ENCODE data around the gene VTN.
"Not testable (repeated sequence)": the region's sequence is repeated elsewhere in the genome, so short reads cannot be mapped to it uniquely, and the experiment has no call there.

The VTN gene

DNA sequence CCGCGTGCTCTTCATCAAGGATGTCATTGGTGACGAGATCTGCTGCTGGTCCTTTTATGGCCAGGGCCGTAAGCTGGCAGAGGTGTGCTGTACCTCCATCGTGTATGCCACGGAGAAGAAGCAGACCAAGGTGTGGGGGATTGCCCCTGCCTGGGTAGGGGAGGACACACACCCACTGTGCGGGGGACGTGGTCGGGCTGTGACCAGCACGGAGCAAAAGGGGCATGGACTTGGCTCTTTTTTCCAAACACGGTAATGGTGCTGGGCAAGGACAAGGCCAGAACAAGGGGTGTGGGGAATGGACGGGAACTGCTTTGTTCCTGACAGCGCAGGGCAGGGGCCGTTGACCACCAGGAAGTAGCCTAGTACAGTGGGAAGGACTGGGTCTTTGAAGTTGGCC lies 27.8 kb downstream of the VTN start:
- no peak for DNase-seq (ENCODE audit: insufficient read length, low spot score)
- TF ChIP-seq, protein P1, sequence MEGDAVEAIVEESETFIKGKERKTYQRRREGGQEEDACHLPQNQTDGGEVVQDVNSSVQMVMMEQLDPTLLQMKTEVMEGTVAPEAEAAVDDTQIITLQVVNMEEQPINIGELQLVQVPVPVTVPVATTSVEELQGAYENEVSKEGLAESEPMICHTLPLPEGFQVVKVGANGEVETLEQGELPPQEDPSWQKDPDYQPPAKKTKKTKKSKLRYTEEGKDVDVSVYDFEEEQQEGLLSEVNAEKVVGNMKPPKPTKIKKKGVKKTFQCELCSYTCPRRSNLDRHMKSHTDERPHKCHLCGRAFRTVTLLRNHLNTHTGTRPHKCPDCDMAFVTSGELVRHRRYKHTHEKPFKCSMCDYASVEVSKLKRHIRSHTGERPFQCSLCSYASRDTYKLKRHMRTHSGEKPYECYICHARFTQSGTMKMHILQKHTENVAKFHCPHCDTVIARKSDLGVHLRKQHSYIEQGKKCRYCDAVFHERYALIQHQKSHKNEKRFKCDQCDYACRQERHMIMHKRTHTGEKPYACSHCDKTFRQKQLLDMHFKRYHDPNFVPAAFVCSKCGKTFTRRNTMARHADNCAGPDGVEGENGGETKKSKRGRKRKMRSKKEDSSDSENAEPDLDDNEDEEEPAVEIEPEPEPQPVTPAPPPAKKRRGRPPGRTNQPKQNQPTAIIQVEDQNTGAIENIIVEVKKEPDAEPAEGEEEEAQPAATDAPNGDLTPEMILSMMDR (IDR thresholded peaks at IDR 0.05; ENCODE audit: insufficient read depth, missing control alignments), result no peak
- no peak for FAIRE-seq

DNA sequence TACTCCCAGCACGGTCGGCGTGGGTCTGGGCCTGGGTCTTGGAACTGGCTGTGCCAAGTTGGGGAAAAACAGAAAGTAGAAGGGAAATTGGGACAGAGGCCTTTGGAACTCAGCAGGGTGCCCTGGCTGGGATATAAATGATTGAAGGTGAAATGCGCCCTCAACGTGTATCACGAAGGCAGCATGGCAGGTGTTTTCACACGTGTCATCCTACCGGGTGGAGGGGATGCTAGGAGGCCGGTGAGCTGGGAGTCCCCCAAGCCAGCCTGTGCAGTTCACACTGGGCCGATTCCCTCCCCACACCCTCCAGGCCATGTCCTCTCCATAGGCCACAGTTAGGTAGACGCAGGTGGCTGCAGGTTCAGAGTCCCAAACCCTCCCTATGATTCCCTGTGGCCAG lies 28.6 kb downstream of the VTN start:
- TF ChIP-seq, protein P1 (IDR thresholded peaks at IDR 0.05; ENCODE audit: insufficient read depth, missing control alignments), result no peak
- FAIRE-seq, result no peak

DNA sequence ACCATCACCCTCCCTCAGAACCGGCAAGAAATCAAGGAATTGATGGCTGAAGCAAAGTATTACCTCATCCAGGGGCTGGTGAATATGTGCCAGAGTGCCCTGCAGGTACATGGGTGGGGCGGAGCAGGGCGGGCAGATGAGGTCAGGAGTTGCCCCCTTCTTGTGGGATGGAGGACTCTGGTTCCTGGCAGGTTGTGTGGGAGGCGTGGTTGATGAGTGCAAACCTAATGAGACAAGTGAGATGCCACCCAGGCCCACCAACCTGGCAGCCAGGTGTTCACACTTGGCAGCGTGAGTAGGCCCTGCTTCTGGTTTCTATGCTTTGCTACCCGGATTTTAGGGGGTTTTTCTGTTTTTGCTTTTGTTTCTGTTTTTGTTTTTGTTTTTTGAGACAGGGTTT lies 29.7 kb downstream of the VTN start:
- DNase-seq (ENCODE audit: insufficient read length, low spot score), result no peak
- TF ChIP-seq, protein P1 (IDR thresholded peaks at IDR 0.05; ENCODE audit: insufficient read depth, missing control alignments), result no peak
- FAIRE-seq, result no peak

More for the DNA sequence above, 28.6 kb downstream of the VTN start:
- DNase-seq (ENCODE audit: insufficient read length, low spot score), result no peak

DNA sequence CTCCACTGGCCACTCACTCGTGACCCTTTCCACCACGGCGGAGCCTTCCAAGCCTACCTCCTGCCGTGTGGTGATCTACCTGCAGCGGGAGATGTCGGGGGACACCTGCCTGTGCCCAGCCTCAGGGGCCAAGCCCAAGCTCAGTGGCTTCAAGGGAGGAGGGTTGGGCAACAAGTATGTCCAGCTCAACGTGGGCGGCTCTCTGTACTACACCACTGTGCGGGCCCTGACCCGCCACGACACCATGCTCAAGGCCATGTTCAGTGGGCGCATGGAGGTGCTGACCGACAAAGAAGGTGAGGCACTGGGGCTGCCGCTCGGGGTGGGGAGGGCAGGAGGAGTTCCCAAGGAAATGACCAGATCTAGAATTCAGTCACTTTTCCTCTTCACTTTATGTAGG lies 30.7 kb downstream of the VTN start:
- TF ChIP-seq, protein P1 (IDR thresholded peaks at IDR 0.05; ENCODE audit: insufficient read depth, missing control alignments), result no peak
- DNase-seq (ENCODE audit: insufficient read length, low spot score) (no peak), FAIRE-seq (no peak)

DNA sequence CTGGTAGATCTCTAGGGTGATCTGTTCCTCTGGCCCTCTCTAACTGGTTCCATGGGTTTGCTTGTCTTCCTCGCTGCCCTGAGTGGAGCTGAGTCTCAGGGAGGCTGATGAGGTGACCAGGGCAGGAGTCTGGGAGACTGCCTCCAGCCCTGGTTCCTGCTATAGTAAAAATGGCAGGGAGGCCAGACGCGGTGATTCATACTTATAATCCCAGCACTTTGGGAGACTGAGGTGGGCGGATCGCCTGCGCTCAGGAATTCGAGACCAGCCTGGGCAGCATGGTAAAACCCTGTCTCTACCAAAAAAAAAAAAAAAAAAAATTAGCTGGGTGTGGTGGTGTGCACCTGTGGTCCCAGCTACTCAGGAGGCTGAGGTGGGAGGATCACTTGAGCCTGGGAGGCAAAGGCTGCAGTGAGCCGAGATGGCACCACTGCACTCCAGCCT lies 31.3 kb downstream of the VTN start:
- FAIRE-seq; DNase-seq (ENCODE audit: insufficient read length, low spot score): not testable (repeated sequence)

DNA sequence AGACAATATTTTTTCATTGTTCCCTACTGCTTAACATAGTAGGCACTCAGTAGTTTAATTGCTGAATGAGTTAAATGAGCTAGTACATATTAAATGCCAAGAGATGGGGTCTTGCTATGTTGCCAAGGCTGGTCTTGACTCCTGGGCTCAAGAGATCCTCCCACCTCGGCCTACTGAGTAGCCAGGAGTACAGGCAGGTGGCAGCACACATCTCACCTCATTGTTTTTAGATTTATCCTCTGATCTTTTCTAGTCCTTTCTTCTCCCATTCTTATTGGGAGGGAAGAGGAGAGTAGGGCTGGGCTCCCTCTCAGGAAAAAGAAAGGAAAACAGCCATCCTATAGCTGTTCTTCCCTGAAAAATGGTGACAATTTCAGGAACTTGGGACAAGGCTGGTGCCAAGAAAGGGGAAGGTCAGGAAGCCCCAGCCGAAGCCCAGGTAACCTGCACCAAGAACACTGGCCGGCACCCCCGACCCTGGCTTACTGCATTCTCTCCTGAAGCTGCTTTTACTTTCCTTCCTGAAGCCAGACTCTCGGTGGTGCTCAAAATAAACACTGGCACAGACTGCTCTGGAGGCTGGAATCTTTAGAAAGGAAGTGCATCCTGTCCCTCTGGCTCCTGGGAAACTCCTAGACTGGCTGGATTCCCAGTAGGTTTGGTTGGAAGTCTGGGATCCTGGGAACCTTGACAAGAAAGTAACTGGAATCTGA lies 31.9 kb downstream of the VTN start:
- TF ChIP-seq, protein P1 (IDR thresholded peaks at IDR 0.05; ENCODE audit: insufficient read depth, missing control alignments), result no peak
- no peak for FAIRE-seq
- DNase-seq (ENCODE audit: insufficient read length, low spot score), result no peak

DNA sequence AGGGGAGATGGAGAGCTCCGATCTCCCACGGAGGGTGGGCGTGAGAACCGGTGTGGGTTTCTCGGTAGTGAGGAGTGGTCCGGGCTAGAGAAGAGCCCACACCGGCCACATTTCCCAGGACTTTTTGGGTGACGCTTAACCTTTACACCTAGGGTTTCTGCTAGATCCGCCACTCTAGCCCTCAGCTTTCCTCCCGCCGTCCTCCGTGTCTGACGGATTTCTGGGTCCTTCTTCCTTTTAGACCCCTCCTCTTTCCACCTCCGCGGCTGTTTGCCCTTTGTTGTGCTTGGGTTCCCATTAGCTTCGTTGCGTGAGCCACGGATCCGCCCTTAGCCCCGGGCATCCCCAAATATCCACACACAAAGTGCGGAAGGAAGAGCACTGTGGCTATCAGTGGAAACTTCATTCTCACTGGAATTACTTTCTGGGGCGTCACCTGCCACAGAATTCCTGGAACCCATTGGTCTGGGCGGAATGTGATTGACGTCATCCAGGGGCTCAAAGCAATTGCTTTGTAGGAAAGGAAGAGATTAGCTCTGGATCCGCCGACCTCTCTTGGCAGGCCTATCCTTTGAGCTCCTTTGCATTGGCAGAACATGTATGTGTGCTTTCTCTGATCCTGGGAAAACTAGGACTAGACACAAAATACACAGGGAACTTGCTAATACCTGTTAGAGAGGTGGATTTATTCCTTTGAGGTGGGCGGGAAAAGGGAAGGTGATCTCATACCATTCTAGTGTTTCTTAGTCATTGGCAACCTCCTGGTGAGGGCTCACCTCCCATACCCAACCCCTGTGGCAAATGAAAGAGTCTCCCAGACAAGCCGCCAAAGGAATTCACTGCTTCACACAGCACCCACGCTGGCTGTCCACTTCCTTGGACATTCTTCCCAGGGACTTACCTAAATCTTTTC lies 33.9 kb downstream of the VTN start:
- TF ChIP-seq, protein P1 (IDR thresholded peaks at IDR 0.05; ENCODE audit: insufficient read depth, missing control alignments), result no peak
- no peak for FAIRE-seq

More for the DNA sequence above, 33.9 kb downstream of the VTN start:
- peak; percentile 58 for DNase-seq (ENCODE audit: insufficient read length, low spot score)
